Chondrocyte (in vitro differentiated cells): ENCODE data around the gene THSD4. TPM values are rescaled to one million over a fixed set of nuclear protein-coding genes. Genes with fewer than 3 reads are reported as not detected.

Experiments
- DNase-seq: peaks from one replicate; pipeline ENCODE4 v3.0.0; 2021; ENCODE audit warnings: mixed read lengths, low spot score
- H3K27ac Mint-ChIP-seq: one replicate; pipeline ENCODE4 v1.8.0; 2021; ENCODE audit warnings: mild to moderate bottlenecking, moderate library complexity, mixed read lengths; ENCODE audit not compliant: unreplicated experiment
- H3K27me3 Mint-ChIP-seq: 2 replicates; pipeline ENCODE4 v1.8.0; 2021; ENCODE audit warnings: low read depth, mixed read lengths
- H3K36me3 Mint-ChIP-seq: 2 replicates; pipeline ENCODE4 v1.8.0; 2021; ENCODE audit warnings: low read depth, mixed read lengths
- H3K4me1 Mint-ChIP-seq: 2 replicates; pipeline ENCODE4 v1.8.0; 2021; ENCODE audit warnings: low read depth, mild to moderate bottlenecking, mixed read lengths
- H3K4me3 Mint-ChIP-seq: one replicate; pipeline ENCODE4 v1.8.0; 2021; ENCODE audit warnings: mild to moderate bottlenecking, moderate library complexity, mixed read lengths; ENCODE audit not compliant: unreplicated experiment
- H3K9me3 Mint-ChIP-seq: 2 replicates; pipeline ENCODE4 v1.8.0; 2021; ENCODE audit warnings: low read depth, mixed read lengths
- CTCF ChIP-seq: fragments of 200-600 bp; sonication (generic); IDR thresholded peaks from 2 replicates; pipeline ENCODE4 v1.5.0; 2021; ENCODE audit warnings: antibody characterized with exemption, mild to moderate bottlenecking, moderate library complexity
- total RNA-seq: library from RNA; stranded (reverse); gene quantifications from 3 replicates; pipeline ENCODE4 v1.2.1, GENCODE V29; 2021

THSD4 gene
- total RNA-seq, 1 donor from 2014 or later: 3.4 TPM

- Mint-ChIP-seq H3K4me1 (peaks cover 19% of the 10 kb centered on the region), H3K27me3 (no peaks in the 10 kb centered on the region), H3K27ac (no peak overlapping the region), H3K36me3 (peaks cover 1% of the 10 kb centered on the region), H3K4me3 (no peak overlapping the region), H3K9me3 (no peaks in the 10 kb centered on the region)
- no peak for TF ChIP-seq CTCF
- no peak for DNase-seq
Observed at GRCh38 chr15:71303977-71304376, 188.7 kb downstream of the THSD4 start.

GRCh38 chr15:71304681-71305080, 189.4 kb downstream of the THSD4 start:
- no peak overlapping the region for H3K4me3 Mint-ChIP-seq
- no peak overlapping the region for H3K27ac Mint-ChIP-seq
- peaks cover 16% of the 10 kb centered on the region for H3K4me1 Mint-ChIP-seq
- no peak for DNase-seq
- peaks cover 1% of the 10 kb centered on the region for H3K36me3 Mint-ChIP-seq
- TF ChIP-seq CTCF: no peak
- no peaks in the 10 kb centered on the region for H3K27me3 Mint-ChIP-seq
- H3K9me3 Mint-ChIP-seq: no peaks in the 10 kb centered on the region

- no peaks in the 10 kb centered on the region for H3K9me3 Mint-ChIP-seq
- no peak overlapping the region for H3K4me3 Mint-ChIP-seq
- TF ChIP-seq CTCF: no peak
- DNase-seq: no peak
- H3K27ac Mint-ChIP-seq: no peak overlapping the region
- no peaks in the 10 kb centered on the region for H3K27me3 Mint-ChIP-seq
- H3K4me1 Mint-ChIP-seq: peaks cover 16% of the 10 kb centered on the region
- H3K36me3 Mint-ChIP-seq: peaks cover 1% of the 10 kb centered on the region
Observed at GRCh38 chr15:71306538-71306937, 191.3 kb downstream of the THSD4 start.

GRCh38 chr15:71312194-71312708, 197.0 kb downstream of the THSD4 start:
- peaks cover 5% of the 10 kb centered on the region for H3K4me1 Mint-ChIP-seq
- TF ChIP-seq CTCF: no peak
- H3K27me3 Mint-ChIP-seq: no peaks in the 10 kb centered on the region
- H3K36me3 Mint-ChIP-seq: peaks cover 1% of the 10 kb centered on the region
- H3K9me3 Mint-ChIP-seq: peaks cover 7% of the 10 kb centered on the region
- no peak overlapping the region for H3K4me3 Mint-ChIP-seq
- H3K27ac Mint-ChIP-seq: no peak overlapping the region
- no peak for DNase-seq

GRCh38 chr15:71312731-71313460, 197.6 kb downstream of the THSD4 start:
- no peak for TF ChIP-seq CTCF
- Mint-ChIP-seq H3K4me1 (peaks cover 5% of the 10 kb centered on the region), H3K9me3 (peaks cover 8% of the 10 kb centered on the region), H3K27ac (no peak overlapping the region), H3K27me3 (no peaks in the 10 kb centered on the region), H3K36me3 (peaks cover 1% of the 10 kb centered on the region), H3K4me3 (no peak overlapping the region)
- no peak for DNase-seq
